Prostate gland (tissue), 2 donors: ENCODE measurements around the gene DDX41.

ENCODE experiments used
- POLR2A ChIP-seq: fragments of 450-650 bp; IDR thresholded peaks from one replicate; pipeline ENCODE4 v1.6.1; 2016; ENCODE audit warnings: antibody characterized with exemption, mild to moderate bottlenecking
- POLR2AphosphoS5 ChIP-seq: sonication (generic); formaldehyde crosslinking; IDR thresholded peaks from one replicate; pipeline ENCODE4 v1.6.1; 2017; ENCODE audit warnings: antibody characterized with exemption
- TF ChIP-seq, protein P1 (sequence below), 4 experiments: fragments of 200-600 bp in 2 of 4; fragments of 450-650 bp in 2 of 4; sonication (generic) in 2 of 4; IDR thresholded peaks; 1 replicate in 3 of 4; 2 replicates in 1 of 4; pipeline ENCODE4 v1.5.1; 2016 to 2019; ENCODE audit warnings: antibody characterized with exemption in 4 of 4, mild to moderate bottlenecking in 2 of 4, moderate library complexity in 2 of 4

DNA sequence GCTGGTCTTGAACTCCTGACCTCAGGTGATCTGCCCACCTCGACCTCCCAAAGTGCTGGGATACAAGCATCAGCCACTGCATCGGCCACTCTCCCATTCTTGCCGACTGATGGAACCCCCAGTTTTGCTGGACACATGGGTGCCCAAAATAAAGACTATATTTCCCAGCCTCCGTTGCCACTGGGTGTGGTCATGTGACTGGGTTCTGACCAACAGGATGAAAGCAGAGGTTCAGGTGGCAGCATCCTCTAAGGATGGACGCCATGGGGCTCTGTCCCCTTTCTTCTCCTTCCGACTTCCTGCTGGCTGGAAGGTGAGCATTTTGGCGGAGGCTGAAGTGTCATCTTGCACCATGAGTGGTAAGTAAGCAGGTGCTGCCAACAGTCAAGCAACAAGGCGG is 29.6 kb downstream of the DDX41 start:
- TF ChIP-seq, protein P1, sequence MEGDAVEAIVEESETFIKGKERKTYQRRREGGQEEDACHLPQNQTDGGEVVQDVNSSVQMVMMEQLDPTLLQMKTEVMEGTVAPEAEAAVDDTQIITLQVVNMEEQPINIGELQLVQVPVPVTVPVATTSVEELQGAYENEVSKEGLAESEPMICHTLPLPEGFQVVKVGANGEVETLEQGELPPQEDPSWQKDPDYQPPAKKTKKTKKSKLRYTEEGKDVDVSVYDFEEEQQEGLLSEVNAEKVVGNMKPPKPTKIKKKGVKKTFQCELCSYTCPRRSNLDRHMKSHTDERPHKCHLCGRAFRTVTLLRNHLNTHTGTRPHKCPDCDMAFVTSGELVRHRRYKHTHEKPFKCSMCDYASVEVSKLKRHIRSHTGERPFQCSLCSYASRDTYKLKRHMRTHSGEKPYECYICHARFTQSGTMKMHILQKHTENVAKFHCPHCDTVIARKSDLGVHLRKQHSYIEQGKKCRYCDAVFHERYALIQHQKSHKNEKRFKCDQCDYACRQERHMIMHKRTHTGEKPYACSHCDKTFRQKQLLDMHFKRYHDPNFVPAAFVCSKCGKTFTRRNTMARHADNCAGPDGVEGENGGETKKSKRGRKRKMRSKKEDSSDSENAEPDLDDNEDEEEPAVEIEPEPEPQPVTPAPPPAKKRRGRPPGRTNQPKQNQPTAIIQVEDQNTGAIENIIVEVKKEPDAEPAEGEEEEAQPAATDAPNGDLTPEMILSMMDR (IDR thresholded peaks at IDR 0.05) = no peak
- TF ChIP-seq POLR2AphosphoS5 (no peak), POLR2A (no peak)
